Prostate gland (tissue), 2 donors: ENCODE measurements around the gene RNU4-1. TPM values are rescaled to one million over a fixed set of nuclear protein-coding genes. Genes with fewer than 3 reads are reported as not detected.
A peak's percentile ranks its signal among the peaks of the same experiment; 100 is the strongest.
"Not testable (repeated sequence)": the region's sequence is repeated elsewhere in the genome, so short reads cannot be mapped to it uniquely, and the experiment has no call there.

Source experiments
- DNase-seq: peaks from one replicate; pipeline ENCODE4 v3.0.0-alpha.2; 2019; ENCODE audit warnings: low spot score
- H3K27ac ChIP-seq, 2 donors: fragments of 200-600 bp; sonication (generic); 2 replicates each; pipeline ENCODE4 v1.5.1; 2017 to 2019
- H3K27me3 ChIP-seq: fragments of 200-600 bp; sonication (generic); replicated peaks from 2 replicates; pipeline ENCODE4 v1.5.1; 2019; ENCODE audit not compliant: insufficient read depth
- H3K36me3 ChIP-seq, 2 donors: fragments of 200-600 bp; sonication (generic); 1 replicate in 1 of 2; 2 replicates in 1 of 2; pipeline versions ENCODE4 v1.5.1 to v1.8.1; 2017 to 2019
- H3K4me1 ChIP-seq: fragments of 200-600 bp; sonication (generic); replicated peaks from 2 replicates; pipeline ENCODE4 v1.5.1; 2019
- H3K4me3 ChIP-seq, 2 donors: fragments of 200-600 bp; sonication (generic); 2 replicates each; pipeline ENCODE4 v1.5.1; 2017 to 2019
- H3K9me3 ChIP-seq: fragments of 200-600 bp; sonication (generic); 2 replicates; pipeline ENCODE4 v1.5.1; 2017
- CTCF ChIP-seq, 4 experiments: fragments of 200-600 bp in 2 of 4; fragments of 450-650 bp in 2 of 4; sonication (generic) in 2 of 4; IDR thresholded peaks; 1 replicate in 3 of 4; 2 replicates in 1 of 4; pipeline ENCODE4 v1.5.1; 2016 to 2019; ENCODE audit warnings: antibody characterized with exemption in 4 of 4, mild to moderate bottlenecking in 2 of 4, moderate library complexity in 2 of 4
- POLR2A ChIP-seq: fragments of 450-650 bp; IDR thresholded peaks from one replicate; pipeline ENCODE4 v1.6.1; 2016; ENCODE audit warnings: antibody characterized with exemption, mild to moderate bottlenecking
- POLR2AphosphoS5 ChIP-seq: sonication (generic); formaldehyde crosslinking; IDR thresholded peaks from one replicate; pipeline ENCODE4 v1.6.1; 2017; ENCODE audit warnings: antibody characterized with exemption
- WGBS: methylation state at CpG from one replicate; pipeline ENCODE4 v1.1.5; 2018; 5-methylcytosine and 5-hydroxymethylcytosine counted together
- intact Hi-C: fragments of 100-400 bp; cut with DNase I; formaldehyde crosslinking; loops from one replicate; pipeline ENCODE4 v1.14.2; 2022
- small RNA-seq, 2 donors: library from RNA; depleted of rRNA; stranded (forward); fragments of <200 nt; gene quantifications; one replicate each; pipeline ENCODE3, GENCODE V24; 2016
- total RNA-seq, 2 donors: library from RNA; depleted of rRNA; stranded (reverse); fragments of >200 nt; gene quantifications; one replicate each; pipeline ENCODE4 v1.1.0, GENCODE V29; 2016

Gene RNU4-1
- total RNA-seq, 2 donors from 2014 or later: under 0.01 TPM

- H3K36me3 ChIP-seq: no peaks in the 10 kb centered on the region
- DNase-seq: no peak
- no peak overlapping the region for H3K4me3 ChIP-seq
- no peaks in the 10 kb centered on the region for H3K4me1 ChIP-seq
- peak overlapping the region; percentile 22 to 23 for H3K27ac ChIP-seq
- H3K9me3 ChIP-seq: no peaks in the 10 kb centered on the region
- WGBS: 52% methylated on average over 8 of the region's 8 CpGs
- intact Hi-C loops: no loop called here
- no peak for TF ChIP-seq CTCF (IDR thresholded peaks at IDR 0.05)
- TF ChIP-seq POLR2A: no peak
- peak; percentile 14 for TF ChIP-seq POLR2AphosphoS5
- no peaks in the 10 kb centered on the region for H3K27me3 ChIP-seq
Measured at GRCh38 chr12:120249875-120250795, 42.9 kb downstream of the RNU4-1 start.

- no peaks in the 10 kb centered on the region for H3K4me1 ChIP-seq
- no peaks in the 10 kb centered on the region for H3K36me3 ChIP-seq
- 39% methylated on average over 4 of the region's 4 CpGs for WGBS
- H3K27me3 ChIP-seq: no peaks in the 10 kb centered on the region
- H3K9me3 ChIP-seq: no peaks in the 10 kb centered on the region
- intact Hi-C loops: no loop called here
- peak; percentile 8 for TF ChIP-seq POLR2A
- TF ChIP-seq POLR2AphosphoS5: no peak
- H3K4me3 ChIP-seq: no peak overlapping the region
- H3K27ac ChIP-seq: peak overlapping the region; percentile 22 to 23
- no peak for DNase-seq
Measured at GRCh38 chr12:120249266-120249874, 43.7 kb downstream of the RNU4-1 start.

- DNase-seq: no peak
- Histone ChIP-seq H3K27me3 (no peaks in the 10 kb centered on the region), H3K4me3 (no peak overlapping the region), H3K36me3 (no peaks in the 10 kb centered on the region), H3K4me1 (no peaks in the 10 kb centered on the region), H3K27ac (peak overlapping the region; percentile 35 to 37), H3K9me3 (no peaks in the 10 kb centered on the region)
- 48% methylated on average over 6 of the region's 6 CpGs for WGBS
- TF ChIP-seq POLR2A (no peak), CTCF (IDR thresholded peaks at IDR 0.05) (no peak), POLR2AphosphoS5 (no peak)
- intact Hi-C loops: no loop called here
Measured at GRCh38 chr12:120247621-120248030, 45.4 kb downstream of the RNU4-1 start.

GRCh38 chr12:120247183-120247582 lies 45.9 kb downstream of the RNU4-1 start:
- no peak for DNase-seq
- 65% methylated on average over 3 of the region's 3 CpGs for WGBS
- no peaks in the 10 kb centered on the region for H3K9me3 ChIP-seq
- intact Hi-C loops: no loop called here
- no peaks in the 10 kb centered on the region for H3K27me3 ChIP-seq
- no peaks in the 10 kb centered on the region for H3K36me3 ChIP-seq
- H3K4me1 ChIP-seq: peaks cover 4% of the 10 kb centered on the region
- no peak overlapping the region for H3K4me3 ChIP-seq
- peak overlapping the region; percentile 35 to 37 for H3K27ac ChIP-seq
- TF ChIP-seq POLR2AphosphoS5 (no peak), CTCF (IDR thresholded peaks at IDR 0.05) (no peak), POLR2A (no peak)

- H3K4me1 ChIP-seq, H3K9me3 ChIP-seq, H3K27ac ChIP-seq, DNase-seq, intact Hi-C loops, H3K4me3 ChIP-seq, H3K36me3 ChIP-seq, H3K27me3 ChIP-seq: not testable (repeated sequence)
- 64% methylated on average over 5 of the region's 5 CpGs for WGBS
Measured at GRCh38 chr12:120246705-120247104, 46.3 kb downstream of the RNU4-1 start.

Small RNA genes within 50 kb of the gene (small RNA-seq; reads per million reads assigned to genes)
- gene RNU4-1 (1,448 to 1,976 reads per million in 2 donors), gene RNU4-2 (748 to 1,556 reads per million in 2 donors), gene RNU6-1088P (0 reads per million in 2 donors)

Other genes starting within 250 kb of the RNU4-1 start
- 10 to 100 TPM; 26.6 to 41.1 TPM for gene RAB35, start 176.5 kb downstream of the RNU4-1 start, total RNA-seq
- 100 to 1,000 TPM in 1 of 2 donors, 10 to 100 TPM in 1; 39.3 to 120 TPM for gene GCN1, start 98.5 kb downstream of the RNU4-1 start, total RNA-seq
- 1,000 to 10,000 TPM; 1,950 to 2,858 TPM for gene RPLP0, start 92.1 kb downstream of the RNU4-1 start, total RNA-seq
- 100 to 1,000 TPM in 1 of 2 donors, 10 to 100 TPM in 1; 58.3 to 113 TPM for gene PXN, start 27.5 kb downstream of the RNU4-1 start, total RNA-seq
- gene RNU4-2, start 1.3 kb downstream of the RNU4-1 start, total RNA-seq: under 1 TPM; under 0.01 TPM
- 1 to 10 TPM in 1 of 2 donors, under 1 TPM in 1; 0.96 to 2.2 TPM for gene SIRT4, start 9.1 kb upstream of the RNU4-1 start, total RNA-seq
- not detected for gene PLA2G1B, start 34.5 kb upstream of the RNU4-1 start, total RNA-seq
- 1 to 10 TPM; 1.7 to 8.2 TPM for gene MSI1, start 75.9 kb upstream of the RNU4-1 start, total RNA-seq
- gene COX6A1, start 144.9 kb upstream of the RNU4-1 start, total RNA-seq: 100 to 1,000 TPM; 616 to 965 TPM
- gene TRIAP1, start 153.1 kb upstream of the RNU4-1 start, total RNA-seq: 10 to 100 TPM; 15.7 to 21.9 TPM
- gene GATC, start 153.2 kb upstream of the RNU4-1 start, total RNA-seq: 10 to 100 TPM; 19.3 to 30.1 TPM
- 100 to 1,000 TPM in 1 of 2 donors, 10 to 100 TPM in 1; 98.7 to 131 TPM for gene SRSF9, start 176.5 kb upstream of the RNU4-1 start, total RNA-seq
- gene DYNLL1, start 202.9 kb upstream of the RNU4-1 start, total RNA-seq: 100 to 1,000 TPM; 166 to 303 TPM
- 10 to 100 TPM; 18.1 to 26.7 TPM for gene COQ5, start 235.9 kb upstream of the RNU4-1 start, total RNA-seq
- gene RNF10, start 241.1 kb upstream of the RNU4-1 start, total RNA-seq: 100 to 1,000 TPM in 1 of 2 donors, 10 to 100 TPM in 1; 95.3 to 251 TPM